IPS-NIHi11 (cell line): Measurements from ENCODE around the gene MIP.
"Not testable (repeated sequence)": the region's sequence is repeated elsewhere in the genome, so short reads cannot be mapped to it uniquely, and the experiment has no call there.

Source experiments
- DNase-seq: peaks from one replicate; pipeline ENCODE4 v3.0.0; 2012; ENCODE audit warnings: mixed read lengths, low spot score

Gene MIP

DNA sequence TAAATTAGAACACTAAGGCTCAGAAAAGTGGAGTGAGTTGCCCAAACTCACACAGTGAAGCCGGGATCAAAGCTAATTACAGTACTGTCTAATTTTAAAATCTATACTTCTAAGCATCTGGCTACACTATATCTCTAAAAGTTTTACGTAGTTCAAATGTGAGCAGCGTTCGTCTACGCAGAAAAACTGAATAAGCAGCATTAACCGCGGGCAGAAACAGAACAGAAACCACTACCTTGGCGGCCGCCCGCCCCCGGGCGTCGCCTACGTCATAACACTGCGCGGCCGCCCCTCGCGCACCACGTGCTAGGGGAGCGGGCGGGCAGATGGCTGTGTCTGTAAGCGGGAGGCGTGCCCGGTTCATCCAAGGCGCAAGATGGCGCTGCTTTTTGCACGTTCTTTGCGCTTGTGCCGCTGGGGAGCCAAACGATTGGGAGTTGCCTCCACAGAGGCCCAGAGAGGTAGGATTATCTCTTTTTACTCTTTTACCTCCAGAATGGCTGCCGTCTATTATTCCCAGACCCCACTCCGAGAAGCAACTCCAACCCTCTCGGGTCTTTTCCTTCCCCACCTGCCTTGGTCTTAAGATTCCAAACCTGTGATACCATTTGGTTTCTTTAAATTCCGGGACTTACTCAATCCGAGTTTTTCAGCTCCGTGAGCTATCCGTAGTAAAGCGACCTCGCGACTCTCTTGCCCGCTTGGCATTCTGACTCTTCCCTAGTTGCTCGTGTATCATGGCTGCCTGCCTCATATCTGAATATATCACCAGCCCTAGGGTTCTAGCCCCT lies 14.0 kb upstream of the MIP start, which contains the start of gene SPRYD4:
SPRYD4 (plus strand) TSS at position 363 of the 791 bp plus-strand sequence; CDS start at position 377, 14 bp downstream.
- DNase-seq, result peak; percentile 97

DNA sequence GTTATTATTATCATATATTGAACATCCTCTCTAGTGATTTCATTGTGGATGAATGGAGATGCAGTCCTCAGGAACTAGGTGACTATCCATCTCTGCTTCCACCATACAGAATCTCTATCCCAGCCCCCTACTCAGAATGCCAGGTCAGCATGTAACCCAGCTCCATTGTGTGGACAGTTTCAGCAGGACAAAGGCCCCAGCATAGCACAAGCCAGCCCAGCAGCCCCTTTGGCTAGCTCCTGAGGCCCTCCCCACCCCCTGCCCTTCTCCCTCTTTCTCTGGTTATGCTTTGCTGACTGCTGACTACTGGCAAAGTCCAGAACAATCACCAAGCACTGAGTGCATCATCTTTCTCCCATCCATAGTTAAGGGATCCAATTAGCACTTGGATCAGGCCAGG lies 8.1 kb upstream of the MIP start:
- DNase-seq, result peak; percentile 61

DNA sequence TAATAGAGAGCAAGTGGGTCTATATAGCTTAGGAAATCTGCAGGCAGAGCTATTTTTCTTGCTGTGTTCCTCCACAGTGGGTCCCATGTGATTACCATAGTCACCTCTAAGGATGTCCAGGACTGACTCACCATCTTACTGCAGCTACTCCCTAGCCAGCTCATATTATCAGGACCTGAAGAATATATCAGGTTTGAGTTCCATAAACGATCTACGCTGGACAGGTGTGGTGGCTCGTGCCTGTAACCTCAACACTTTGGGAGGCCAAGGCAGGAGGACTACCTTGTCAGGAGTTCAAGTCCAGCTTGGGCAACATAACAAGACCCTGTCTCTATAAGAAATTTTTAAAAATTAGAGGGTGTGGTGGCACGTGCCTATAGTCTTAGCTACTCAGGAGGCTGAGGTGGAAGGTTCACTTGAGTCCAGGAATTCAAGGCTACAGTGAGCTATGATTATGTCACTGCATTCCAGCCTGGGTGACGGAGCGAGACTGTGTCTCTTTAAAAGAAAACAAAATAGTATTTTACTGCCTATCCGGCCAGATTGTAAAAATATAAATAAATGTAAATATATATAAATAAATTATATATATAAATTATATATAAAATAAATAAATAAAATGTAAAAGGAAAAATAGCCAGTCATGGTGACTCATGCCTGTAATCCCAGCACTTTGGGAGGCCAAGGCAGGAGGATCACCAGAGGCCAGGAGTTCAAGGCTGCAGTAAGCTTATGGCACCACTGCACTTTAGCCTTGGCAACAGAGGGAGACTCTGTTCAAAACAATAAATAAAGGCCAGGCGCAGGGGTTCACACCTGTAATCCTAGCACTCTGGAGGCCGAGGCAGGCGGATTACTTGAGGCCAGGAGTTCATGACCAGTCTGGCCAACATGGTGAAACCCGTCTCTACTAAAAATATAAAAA lies 7.0 kb upstream of the MIP start:
- DNase-seq, result no peak

DNA sequence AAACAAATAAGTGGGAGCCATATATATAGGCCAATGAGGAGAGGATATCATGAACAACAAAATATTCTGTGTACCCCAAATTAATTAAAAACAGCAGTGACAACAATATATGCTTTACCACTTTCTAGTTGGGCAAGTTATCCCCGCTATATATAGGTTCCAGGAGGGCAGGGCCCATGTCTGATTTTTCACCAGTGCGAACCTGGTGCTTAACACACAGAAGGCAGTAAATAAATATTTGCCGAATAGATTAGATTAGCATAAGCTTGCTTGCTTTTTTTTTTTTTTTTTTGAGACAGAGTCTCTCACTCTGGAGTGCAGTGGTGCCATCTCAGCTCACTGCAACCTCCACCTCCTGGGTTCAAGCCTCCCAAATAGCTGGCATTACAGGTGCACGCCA lies 3.4 kb upstream of the MIP start:
- DNase-seq, result no peak

DNA sequence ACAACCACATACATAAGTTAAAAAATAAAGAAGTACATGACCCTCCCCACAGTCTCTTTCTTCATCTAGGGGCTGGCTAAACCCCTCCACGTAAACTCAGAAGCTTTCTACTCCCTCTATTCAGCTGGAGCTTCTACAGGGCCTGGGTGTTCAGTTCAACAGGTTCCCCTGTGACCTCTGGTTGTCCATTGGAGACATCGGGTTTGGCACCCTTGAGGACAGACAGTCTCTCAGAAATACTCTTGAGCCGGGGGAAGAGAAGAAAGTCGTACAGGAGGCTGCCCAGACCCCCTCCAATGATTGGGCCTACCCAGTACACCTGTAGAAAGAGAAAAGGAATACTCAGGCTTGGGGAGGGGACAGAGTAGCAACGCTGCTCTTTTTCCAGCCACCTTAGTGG lies 3.3 kb downstream of the MIP start:
- DNase-seq, result no peak

DNA sequence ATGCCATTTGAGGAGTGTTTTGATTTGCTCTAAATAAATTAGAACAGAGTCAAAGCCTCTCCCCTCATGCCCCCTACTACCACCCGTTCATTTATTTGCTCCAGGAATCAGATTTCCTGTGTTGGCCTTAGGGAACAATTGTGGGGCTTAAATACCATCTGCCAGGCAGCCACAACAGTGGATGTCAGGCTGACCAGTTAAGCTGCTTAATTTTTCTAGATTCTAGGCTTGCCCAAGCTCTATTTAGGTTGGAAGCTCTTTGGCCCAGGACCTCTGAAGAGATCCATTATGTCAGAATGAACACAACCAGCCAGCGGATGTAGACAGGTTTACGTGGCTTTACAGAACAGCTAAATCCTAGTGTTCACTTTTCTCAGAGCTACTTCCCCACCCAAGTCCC lies 4.2 kb downstream of the MIP start:
- DNase-seq, result no peak

DNA sequence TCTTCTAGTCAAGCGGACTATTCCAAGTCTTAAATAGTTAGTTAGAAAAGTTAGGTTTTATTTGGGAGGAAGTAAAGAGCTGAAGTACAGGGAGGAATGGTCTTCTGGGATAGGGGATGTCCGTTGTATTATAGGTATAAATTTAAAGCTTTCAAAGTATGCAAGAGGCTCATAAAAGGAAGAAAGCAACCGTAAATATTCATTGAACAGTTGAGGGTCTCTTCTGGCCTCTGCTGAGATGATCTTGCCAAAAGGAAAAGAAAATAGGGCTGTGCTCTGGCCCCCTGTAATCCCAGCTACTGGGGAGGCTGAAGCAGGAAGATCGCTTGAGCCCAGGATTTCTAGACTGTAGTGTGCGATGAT lies 4.9 kb downstream of the MIP start:
- no peak for DNase-seq

DNA sequence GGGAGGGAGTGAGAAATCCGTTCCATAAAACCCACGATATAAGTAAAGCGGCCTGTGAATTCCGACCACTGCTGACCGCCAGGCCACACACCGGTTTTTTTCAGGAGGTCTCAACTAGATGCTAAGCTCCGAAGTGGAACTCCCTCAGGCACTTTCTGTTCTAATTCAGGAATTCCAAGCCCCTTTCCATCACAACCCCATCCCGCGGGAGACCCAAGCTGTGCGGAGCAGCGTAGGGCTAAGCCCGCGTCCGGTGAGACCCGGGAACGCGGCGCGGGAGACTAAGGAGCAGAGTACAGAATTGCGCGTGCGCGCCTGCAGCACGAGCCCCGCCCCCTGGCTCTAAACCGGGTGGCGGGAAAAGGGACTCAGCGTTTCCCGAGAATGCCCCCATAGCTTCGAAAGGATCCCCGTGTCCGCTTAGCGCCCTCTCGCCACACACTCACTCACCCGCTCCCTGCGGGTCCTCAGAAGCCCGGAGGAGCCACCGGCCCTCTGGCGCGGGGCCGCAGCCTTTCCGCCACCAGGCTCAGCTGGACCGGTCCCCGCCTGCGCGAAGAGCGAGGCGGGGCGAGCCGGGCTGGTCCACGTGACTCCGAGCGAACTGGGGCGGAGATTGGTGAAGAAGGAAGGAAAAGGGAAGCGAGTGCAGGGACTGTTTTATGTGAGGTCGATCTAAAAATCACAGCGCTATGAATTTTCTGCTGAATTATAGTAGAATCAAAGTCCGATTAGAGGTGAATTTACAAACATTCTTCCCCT lies 5.4 kb downstream of the MIP start, which contains the start of gene TIMELESS:
TIMELESS (minus strand) TSS at position 567 of the 762 bp plus-strand sequence. CDS start 15,256 bp downstream, outside the sequence.
- DNase-seq, result peak; percentile 99

DNA sequence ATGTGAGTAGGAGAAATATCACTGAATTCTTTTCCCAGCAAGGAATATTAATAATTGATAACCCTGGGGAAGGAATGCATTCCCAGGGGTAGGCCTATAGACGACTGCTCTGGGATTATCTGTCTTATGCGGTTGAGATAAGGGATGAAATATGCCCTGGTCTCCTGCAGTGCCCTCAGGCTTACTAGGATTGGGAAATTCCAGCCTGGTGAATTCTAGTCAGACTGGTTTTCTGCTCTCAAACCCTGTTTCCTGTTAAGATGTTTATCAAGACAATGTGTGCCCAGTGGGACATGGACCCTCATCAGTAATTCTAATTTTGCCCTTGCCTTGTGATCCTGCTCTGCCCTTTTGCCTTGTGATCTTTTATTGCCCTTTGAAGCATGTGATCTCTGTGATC lies 11.2 kb downstream of the MIP start:
- DNase-seq, result not testable (repeated sequence)

DNA sequence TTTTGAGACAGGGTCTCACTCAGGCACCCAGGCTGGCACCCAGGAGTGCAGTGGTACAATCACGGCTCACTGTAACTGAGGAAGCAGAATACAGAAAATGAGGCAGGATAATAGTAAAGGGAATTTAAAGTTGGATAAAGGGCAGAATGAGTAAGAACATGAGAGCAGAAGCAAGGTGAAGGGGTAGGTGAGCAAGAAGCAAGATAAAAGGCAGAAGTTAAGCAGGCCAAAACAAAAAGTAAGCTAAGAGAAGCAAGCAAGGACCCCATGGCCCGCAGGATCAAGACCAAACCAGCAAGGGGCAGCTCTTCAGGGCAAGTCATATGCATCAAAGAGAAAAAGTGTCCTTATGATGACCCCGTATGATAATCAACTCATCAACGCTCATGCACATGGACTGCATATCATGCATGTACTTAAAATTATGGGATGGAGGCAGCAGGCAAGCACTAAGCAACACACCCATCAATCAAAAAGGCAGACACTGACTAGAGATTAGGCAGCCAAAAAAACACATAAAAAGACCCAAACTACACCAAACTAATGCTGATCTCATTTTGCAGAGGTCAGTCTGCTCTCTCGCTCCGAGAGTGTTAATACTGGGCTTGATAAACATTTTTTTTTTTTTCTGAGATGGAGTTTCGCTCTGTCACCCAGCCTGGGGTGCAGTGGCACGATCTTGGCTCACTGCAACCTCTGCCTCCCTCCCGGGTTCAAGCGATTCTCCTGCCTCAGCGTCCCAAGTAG lies 16.9 kb downstream of the MIP start:
- no peak for DNase-seq

DNA sequence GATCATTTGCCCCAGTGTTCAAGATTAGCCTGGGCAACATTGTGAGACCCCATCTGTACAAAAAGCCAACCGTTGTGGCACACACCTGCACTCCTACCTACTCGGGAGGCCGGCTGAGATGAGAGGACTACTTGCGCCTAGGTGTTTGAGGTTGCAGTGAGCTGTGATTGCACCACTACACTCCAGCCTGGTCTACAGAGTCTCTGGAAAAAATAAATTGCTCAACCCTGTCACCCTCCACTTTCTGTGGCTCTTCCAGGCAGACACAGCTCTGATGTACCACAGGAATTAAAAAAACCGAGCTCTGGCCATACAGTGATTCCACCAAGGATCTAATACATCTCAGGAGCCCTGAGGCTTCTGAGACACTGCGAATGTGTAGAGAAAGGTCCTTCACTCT lies 19.6 kb downstream of the MIP start:
- no peak for DNase-seq

DNA sequence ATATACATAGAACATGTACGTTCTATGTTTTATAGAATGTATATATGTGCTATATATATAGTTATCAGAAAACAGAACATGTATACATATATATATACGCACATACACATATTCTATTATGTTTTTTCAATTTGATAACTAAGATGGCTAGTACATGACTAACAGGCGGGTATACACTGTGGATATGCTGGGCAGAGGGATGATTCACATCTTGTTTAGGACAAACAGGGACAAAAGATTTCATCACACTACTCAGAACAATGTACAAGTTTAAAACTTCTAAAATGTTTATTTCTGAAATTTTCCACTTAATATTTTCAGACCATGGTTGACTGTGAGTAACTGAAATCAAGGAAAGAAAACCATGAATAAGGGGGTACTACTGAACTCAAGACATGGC lies 22.6 kb downstream of the MIP start:
- no peak for DNase-seq

DNA sequence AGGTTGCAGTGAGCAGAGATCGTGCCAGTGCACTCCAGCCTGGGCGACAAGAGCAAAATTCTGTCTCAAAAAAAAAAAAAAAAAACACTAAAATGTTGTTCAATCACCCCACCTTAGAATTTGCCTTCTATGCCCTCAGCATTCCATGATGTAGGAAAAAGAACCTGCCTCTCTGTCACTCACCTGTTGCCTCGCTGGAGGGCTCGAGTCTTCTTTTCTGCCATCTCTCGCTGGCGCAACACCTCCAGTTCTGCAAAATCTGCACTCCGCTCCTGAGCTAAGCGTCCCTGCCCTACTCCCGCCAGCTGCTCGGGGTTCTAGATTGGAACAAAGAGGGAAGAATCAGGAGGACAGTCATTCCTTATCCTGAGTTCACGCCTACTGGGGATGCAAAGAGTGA lies 23.2 kb downstream of the MIP start:
- DNase-seq, result no peak

DNA sequence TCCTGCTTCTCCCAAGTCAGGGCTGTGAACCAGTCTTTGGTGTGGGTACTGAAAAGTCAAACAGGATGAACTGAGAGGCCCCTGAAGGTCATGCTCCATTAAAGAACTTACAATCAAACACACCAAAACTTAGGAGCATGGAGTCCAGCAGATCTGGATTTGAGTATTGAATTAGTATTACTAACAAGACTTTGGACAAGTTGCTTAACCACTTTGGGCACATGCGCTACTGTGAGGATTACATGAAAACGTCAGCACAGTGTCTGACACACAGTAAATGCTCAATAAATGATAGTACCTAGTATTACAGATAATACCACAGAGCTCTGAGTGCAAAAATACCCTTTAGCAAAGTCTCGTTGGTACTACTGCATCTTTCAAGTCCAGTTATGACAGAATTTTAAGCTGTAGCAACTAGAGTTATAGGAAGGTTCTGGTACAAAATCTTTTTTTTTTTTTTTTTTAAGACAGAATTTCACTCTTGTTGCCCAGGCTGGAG lies 28.5 kb downstream of the MIP start:
- DNase-seq, result no peak

DNA sequence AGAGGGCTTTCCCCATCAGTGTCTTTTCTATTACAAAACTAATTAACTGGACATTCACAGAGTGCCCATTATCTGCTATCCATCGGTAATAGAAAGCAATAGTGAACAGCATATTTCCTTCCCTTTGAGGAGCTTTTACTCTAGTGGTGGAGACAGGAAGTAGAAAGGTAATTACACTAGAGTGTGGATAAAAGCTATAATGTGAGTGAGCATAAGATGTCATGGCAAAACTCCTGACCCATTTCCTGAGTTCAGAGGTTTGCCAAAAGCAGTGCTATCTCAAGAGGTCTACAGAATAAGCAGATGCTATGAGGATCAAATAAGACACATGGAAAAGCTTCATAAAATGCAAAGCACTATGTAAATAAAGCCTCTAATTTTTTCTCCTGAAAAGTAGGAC lies 29.3 kb downstream of the MIP start:
- DNase-seq, result no peak

DNA sequence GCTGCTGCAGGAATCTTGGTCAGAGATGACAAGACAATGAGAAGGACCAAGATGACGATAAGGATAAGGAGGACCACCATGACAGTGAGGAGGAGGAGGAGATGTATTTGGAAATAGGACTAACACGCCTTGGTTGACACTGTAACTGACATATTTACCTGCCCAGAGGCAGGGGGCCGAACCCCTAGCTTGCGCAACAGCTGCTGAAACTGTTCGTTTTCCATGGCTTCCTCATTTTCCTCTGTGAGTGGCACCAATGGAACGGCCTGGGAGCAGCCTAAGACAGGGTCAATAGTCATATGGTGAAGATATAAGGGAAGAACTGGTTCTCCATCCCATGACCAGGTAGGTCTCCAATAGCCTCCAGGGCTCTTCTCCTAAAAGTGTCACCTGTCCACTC lies 34.0 kb downstream of the MIP start:
- no peak for DNase-seq

DNA sequence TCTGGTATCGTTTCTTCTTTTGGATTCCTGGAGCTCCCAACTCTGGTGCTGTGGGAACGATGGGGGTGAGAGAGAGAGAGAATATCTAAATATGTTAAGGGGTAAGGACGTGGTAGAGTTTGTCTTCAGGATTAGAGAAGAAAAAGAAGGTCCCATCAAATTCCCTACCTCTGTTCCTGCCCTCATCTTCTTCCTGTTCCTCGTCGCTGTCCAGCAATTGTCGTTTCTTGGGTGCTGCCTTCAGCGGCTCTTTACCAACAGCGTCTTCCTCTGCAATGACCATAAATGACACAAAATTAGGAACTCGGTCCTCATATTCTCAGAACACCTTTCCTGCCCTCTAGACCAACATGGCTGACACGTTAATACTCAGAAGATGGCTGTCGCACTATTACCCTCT lies 36.7 kb downstream of the MIP start:
- no peak for DNase-seq

DNA sequence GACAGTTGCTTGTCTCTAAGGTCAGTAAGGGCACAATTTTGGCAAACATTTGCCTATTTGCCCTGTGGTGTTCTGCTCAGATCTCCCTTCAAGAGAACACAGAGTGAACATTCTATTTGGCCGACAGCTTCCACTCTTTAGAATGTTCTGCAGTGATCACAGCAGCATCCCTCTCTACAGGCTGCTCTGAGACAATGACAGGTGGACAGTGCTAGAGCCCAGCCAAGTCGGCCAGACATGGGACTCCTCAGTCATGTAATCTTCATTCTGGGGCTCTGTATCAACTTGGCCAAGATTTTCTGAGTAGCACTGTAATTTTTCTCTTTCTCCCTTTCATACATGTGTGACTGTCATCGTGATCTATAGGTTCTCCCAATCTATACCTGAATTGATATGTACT lies 40.1 kb downstream of the MIP start:
- DNase-seq, result no peak

DNA sequence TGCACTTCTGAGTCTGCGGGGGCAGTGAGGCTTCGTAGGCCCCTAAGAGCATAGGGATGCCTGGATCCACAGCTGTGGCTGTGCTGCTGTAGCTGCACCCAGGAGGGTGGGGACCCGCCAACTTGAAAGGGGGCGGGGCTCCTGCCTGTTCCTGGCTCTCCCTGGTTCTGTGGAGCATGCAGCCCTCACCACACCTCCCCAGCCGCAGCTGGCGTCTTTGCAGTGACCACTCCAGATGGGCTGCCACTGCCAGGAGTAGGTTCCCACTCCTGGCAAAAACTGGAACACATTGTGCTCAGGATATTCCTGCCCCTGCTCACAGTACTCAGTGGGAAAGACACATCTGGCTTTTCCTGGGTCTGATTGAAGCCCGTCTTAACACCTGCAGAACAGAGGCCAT lies 41.1 kb downstream of the MIP start:
- DNase-seq, result peak; percentile 32

DNA sequence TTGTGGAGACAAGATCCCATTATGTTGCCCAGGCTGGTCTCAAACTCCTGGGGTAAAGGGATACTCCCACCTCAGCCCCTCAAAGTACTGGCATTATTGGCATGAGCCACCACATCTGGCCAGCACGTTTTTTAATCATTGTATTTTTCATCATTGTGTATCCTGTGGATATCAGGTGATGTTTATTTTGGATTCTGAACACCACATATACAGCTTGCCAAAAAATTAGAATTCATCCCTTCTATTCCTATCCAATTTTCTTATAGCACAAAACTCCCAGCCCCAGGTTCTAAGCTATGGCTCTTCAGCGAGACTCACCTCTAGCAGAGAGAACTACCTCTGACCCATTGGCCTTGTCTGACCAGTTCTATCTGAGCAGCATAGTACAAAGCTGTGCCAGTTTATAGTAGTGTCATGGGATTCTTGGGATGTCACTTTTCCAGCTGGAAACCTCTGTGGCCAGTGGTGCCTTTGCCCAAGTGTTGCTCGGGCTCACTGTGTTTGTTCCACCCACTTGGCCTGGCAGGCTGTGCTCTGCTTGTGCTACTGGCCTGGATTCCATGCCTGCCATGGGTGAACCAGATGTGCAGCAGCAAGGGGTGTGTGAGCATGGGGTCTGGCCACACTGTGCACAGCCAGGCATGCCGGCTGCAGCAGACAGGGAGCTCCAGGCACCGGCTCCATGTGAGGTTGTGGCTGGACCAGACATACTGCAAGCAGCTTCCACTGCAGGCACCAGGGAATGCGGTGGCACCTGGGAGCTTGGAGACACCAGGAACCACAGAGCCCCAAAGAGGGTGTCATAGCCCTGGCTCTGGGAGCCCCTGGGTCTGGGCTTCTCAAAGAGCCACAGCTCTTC lies 42.4 kb downstream of the MIP start:
- no peak for DNase-seq
